ENCODE data around the gene CRB3. TPM values are rescaled to one million over a fixed set of nuclear protein-coding genes. Genes with fewer than 3 reads are reported as not detected.
A peak's percentile ranks its signal among the peaks of the same experiment; 100 is the strongest.

The CRB3 gene
- total RNA-seq, 2 donors from 2014 or later: 46.4 to 50.9 TPM

DNA sequence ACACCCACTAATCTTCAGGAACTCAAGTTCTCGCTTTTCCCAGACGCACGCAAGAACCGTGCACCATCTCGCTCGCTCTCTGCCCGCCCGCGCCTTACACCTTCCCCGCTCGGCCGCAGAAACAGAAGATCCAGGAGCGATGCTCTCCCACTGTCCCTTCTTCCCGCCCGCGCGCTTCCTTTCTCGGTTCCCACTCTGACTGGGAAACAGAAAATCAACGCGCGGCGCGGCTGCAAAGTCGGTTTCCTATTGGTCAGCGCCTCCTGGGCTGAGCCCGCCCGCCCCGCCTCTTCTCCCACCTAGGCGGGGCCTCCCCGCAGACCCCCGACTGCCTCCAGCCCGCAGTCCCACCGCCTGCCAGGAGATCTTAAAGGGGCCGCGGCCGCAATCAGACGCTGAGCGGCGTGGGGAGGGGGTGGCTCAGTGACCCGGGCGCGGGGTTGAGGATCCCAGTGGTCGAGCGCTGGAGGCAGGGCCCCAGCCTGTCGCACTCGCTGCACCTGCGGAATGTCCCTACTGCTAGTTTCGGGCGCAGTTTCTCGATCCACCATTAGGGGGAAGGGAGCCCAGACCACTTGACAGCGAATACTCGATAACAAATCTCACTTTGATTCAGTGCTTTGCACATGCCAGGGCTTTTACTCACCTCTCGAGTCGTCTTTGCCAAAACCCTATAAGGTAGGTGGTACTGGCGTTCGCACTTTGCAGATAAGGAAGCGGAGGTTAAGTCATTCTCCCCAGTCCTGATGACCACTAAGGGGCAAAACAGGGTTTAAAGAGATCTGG, 3.8 kb upstream of the CRB3 start:
- H3K27me3 Mint-ChIP-seq (ENCODE audit: insufficient read depth): peaks cover 25% of the 10 kb centered on the region
- Histone ChIP-seq H3K36me3 (ENCODE audit: control insufficient read depth, insufficient read depth, low read length) (peaks cover 9% of the 10 kb centered on the region), H3K4me3 (ENCODE audit: low read length) (peak overlapping the region; percentile 87), H3K27ac (ENCODE audit: low read depth, low read length) (peak overlapping the region; percentile 25), H3K9me3 (ENCODE audit: control insufficient read depth, low read length) (peaks cover 4% of the 10 kb centered on the region), H3K27me3 (ENCODE audit: control insufficient read depth, insufficient read depth, low read length, poor library complexity, severe bottlenecking) (peaks cover 12% of the 10 kb centered on the region), H3K9ac (ENCODE audit: extremely low read depth, low read length, poor library complexity, severe bottlenecking) (peak overlapping the region; percentile 25), H3K4me1 (ENCODE audit: control insufficient read depth, insufficient read depth, low read length) (peaks cover 6% of the 10 kb centered on the region)
- 0% methylated on average over 15 to 57 of the region's 57 CpGs for WGBS, 2 experiments (ENCODE audit: insufficient coverage in 1 of 2, insufficient read length in 1 of 2)
- H3K27ac Mint-ChIP-seq: peak overlapping the region; percentile 92
- peaks cover 18% of the 10 kb centered on the region for H3K36me3 Mint-ChIP-seq (ENCODE audit: low read depth)
- H3K4me1 Mint-ChIP-seq: peaks cover 13% of the 10 kb centered on the region
- peaks cover 2% of the 10 kb centered on the region for H3K9me3 Mint-ChIP-seq
- peak overlapping the region; percentile 69 for H3K4me3 Mint-ChIP-seq
- peak; percentile 99 for DNase-seq
- TF ChIP-seq, protein P1, sequence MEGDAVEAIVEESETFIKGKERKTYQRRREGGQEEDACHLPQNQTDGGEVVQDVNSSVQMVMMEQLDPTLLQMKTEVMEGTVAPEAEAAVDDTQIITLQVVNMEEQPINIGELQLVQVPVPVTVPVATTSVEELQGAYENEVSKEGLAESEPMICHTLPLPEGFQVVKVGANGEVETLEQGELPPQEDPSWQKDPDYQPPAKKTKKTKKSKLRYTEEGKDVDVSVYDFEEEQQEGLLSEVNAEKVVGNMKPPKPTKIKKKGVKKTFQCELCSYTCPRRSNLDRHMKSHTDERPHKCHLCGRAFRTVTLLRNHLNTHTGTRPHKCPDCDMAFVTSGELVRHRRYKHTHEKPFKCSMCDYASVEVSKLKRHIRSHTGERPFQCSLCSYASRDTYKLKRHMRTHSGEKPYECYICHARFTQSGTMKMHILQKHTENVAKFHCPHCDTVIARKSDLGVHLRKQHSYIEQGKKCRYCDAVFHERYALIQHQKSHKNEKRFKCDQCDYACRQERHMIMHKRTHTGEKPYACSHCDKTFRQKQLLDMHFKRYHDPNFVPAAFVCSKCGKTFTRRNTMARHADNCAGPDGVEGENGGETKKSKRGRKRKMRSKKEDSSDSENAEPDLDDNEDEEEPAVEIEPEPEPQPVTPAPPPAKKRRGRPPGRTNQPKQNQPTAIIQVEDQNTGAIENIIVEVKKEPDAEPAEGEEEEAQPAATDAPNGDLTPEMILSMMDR (conservative IDR thresholded peaks at IDR 0.05): peak; percentile 78

- WGBS, 2 experiments (ENCODE audit: insufficient coverage in 1 of 2, insufficient read length in 1 of 2): 55 to 58% methylated on average over 4 to 9 of the region's 9 CpGs
- peaks cover 43% of the 10 kb centered on the region for H3K36me3 Mint-ChIP-seq (ENCODE audit: low read depth)
- no peaks in the 10 kb centered on the region for H3K9me3 Mint-ChIP-seq
- DNase-seq: peak; percentile 56
- peak overlapping the region; percentile 81 for H3K4me3 Mint-ChIP-seq
- H3K9me3 ChIP-seq (ENCODE audit: control insufficient read depth, low read length): no peaks in the 10 kb centered on the region
- peak overlapping the region; percentile 83 for H3K4me3 ChIP-seq (ENCODE audit: low read length)
- peak overlapping the region; percentile 88 for H3K27ac Mint-ChIP-seq
- no peak overlapping the region for H3K27ac ChIP-seq (ENCODE audit: low read depth, low read length)
- H3K27me3 Mint-ChIP-seq (ENCODE audit: insufficient read depth): peaks cover 17% of the 10 kb centered on the region
- peaks cover 10% of the 10 kb centered on the region for H3K36me3 ChIP-seq (ENCODE audit: control insufficient read depth, insufficient read depth, low read length)
- peaks cover 26% of the 10 kb centered on the region for H3K4me1 Mint-ChIP-seq
- TF ChIP-seq, protein P1 (conservative IDR thresholded peaks at IDR 0.05): no peak
- peaks cover 6% of the 10 kb centered on the region for H3K4me1 ChIP-seq (ENCODE audit: control insufficient read depth, insufficient read depth, low read length)
- peak overlapping the region; percentile 49 for H3K9ac ChIP-seq (ENCODE audit: extremely low read depth, low read length, poor library complexity, severe bottlenecking)
- H3K27me3 ChIP-seq (ENCODE audit: control insufficient read depth, insufficient read depth, low read length, poor library complexity, severe bottlenecking): peaks cover 15% of the 10 kb centered on the region
Measured at GRCh38 chr19:6465006-6465405, 935 bp downstream of the CRB3 start.

DNA sequence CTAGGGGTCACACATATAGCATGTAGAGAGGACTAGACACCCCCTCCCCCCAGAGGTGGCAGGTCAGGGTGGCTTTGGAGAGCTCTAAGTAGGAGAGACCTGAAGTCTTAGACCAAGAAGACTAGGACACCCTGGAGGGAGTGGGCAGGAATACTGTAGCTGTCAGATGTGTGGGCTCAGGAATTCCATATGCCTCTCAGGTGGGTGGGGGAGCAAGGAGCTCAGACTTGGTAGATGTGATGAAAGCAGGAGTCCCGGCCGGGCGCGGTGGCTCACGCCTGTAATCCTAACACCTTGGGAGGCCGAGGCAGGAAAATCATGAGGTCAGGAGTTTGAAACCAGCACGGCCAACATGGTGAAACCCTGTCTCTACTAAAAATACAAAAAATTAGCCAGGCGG, 1.6 kb downstream of the CRB3 start:
- Mint-ChIP-seq H3K36me3 (ENCODE audit: low read depth) (peaks cover 43% of the 10 kb centered on the region), H3K9me3 (no peaks in the 10 kb centered on the region), H3K27me3 (ENCODE audit: insufficient read depth) (peaks cover 15% of the 10 kb centered on the region), H3K4me1 (peaks cover 28% of the 10 kb centered on the region), H3K4me3 (peak overlapping the region; percentile 81), H3K27ac (no peak overlapping the region)
- TF ChIP-seq, protein P1 (conservative IDR thresholded peaks at IDR 0.05): no peak
- Histone ChIP-seq H3K9ac (ENCODE audit: extremely low read depth, low read length, poor library complexity, severe bottlenecking) (no peak overlapping the region), H3K9me3 (ENCODE audit: control insufficient read depth, low read length) (no peaks in the 10 kb centered on the region), H3K27me3 (ENCODE audit: control insufficient read depth, insufficient read depth, low read length, poor library complexity, severe bottlenecking) (peaks cover 15% of the 10 kb centered on the region), H3K4me1 (ENCODE audit: control insufficient read depth, insufficient read depth, low read length) (peaks cover 6% of the 10 kb centered on the region), H3K27ac (ENCODE audit: low read depth, low read length) (no peak overlapping the region), H3K4me3 (ENCODE audit: low read length) (no peak overlapping the region), H3K36me3 (ENCODE audit: control insufficient read depth, insufficient read depth, low read length) (peaks cover 10% of the 10 kb centered on the region)
- WGBS, 2 experiments (ENCODE audit: insufficient coverage in 1 of 2, insufficient read length in 1 of 2): 91 to 95% methylated on average over 8 of the region's 8 CpGs
- no peak for DNase-seq
